BLaER1 treated with 17β-estradiol and CSF1 and Interleukin-3, amounts not matched to agents 10 nM and 100 nM (cell line): ENCODE data around the gene CDO1.

ENCODE experiments used
- H3K27ac ChIP-seq, 11 experiments: shearing (Covaris generic); formaldehyde crosslinking; 2 replicates each; pipeline ENCODE4 v1.8.1; 2022
- H3K27me3 ChIP-seq, 11 experiments: shearing (Covaris generic); formaldehyde crosslinking; 2 replicates each; pipeline ENCODE4 v1.8.1; 2022
- H3K36me3 ChIP-seq, 11 experiments: shearing (Covaris generic); formaldehyde crosslinking; 2 replicates each; pipeline ENCODE4 v1.8.1; 2022
- H3K4me1 ChIP-seq, 10 experiments: shearing (Covaris generic); formaldehyde crosslinking; 2 replicates each; pipeline ENCODE4 v1.8.1; 2022
- H3K4me2 ChIP-seq, 11 experiments: shearing (Covaris generic); formaldehyde crosslinking; 2 replicates each; pipeline ENCODE4 v1.8.1; 2022
- H3K4me3 ChIP-seq, 10 experiments: shearing (Covaris generic); formaldehyde crosslinking; 2 replicates each; pipeline ENCODE4 v1.8.1; 2022
- H3K9ac ChIP-seq, 11 experiments: shearing (Covaris generic); formaldehyde crosslinking; 2 replicates each; pipeline ENCODE4 v1.8.1; 2022
- H3K9me3 ChIP-seq, 11 experiments: shearing (Covaris generic); formaldehyde crosslinking; replicated peaks in 1 of 11; 2 replicates each; pipeline ENCODE4 v1.8.1; 2022
- H4K20me1 ChIP-seq, 11 experiments: shearing (Covaris generic); formaldehyde crosslinking; 2 replicates each; pipeline ENCODE4 v1.8.1; 2022
- Cebpa-rat ChIP-seq, 11 experiments: shearing (Covaris generic); IDR thresholded peaks; 2 replicates each; pipeline ENCODE4 v1.8.1; 2022

CDO1 gene

GRCh38 chr5:115816226-115817081 lies at the start of gene CDO1:
Gene CDO1, minus strand, starts transcription at chr5:115816659. Its CDS starts 262 bp downstream, at chr5:115816397.
- Histone ChIP-seq H4K20me1 (peaks cover 0 to 14% (median 0%) of the 10 kb centered on the region in 11 experiments; a peak in 7 of 22 replicates), H3K4me2 (peak within 1 kb of the TSS; percentile 56 to 92 (median 75)), H3K27me3 (peaks cover 48 to 65% (median 56%) of the 10 kb centered on the region in 11 experiments), H3K9me3 (peaks cover 20 to 35% (median 31%) of the 10 kb centered on the region in 11 experiments), H3K36me3 (no peaks in the 10 kb centered on the region), H3K4me3 (peak within 1 kb of the TSS; percentile 47 to 64 (median 52)), H3K9ac (no peak within 1 kb of the TSS), H3K4me1 (peaks cover 13 to 29% (median 16%) of the 10 kb centered on the region in 10 experiments; a peak in 18 of 20 replicates), H3K27ac (no peak within 1 kb of the TSS)
- no peak for TF ChIP-seq Cebpa-rat (IDR thresholded peaks at IDR 0.05)

DNA sequence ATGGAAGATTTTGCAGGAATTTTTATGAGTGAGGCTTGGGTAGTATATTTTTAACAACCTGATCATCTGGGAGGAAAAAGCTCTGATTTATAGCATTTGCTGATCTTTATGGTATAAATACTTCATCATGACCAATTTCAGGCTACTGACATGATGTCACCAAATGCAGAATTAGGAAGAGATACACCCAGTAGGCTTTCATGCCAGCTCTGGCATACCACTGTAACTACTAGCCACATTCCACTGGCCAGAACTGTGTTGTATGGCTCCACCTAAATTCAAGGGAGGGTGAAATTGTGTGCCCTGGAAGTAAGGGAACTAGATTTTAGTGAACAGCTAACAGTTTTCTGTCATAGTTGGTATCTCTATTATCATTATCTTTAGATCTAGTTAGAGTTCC lies 42.9 kb upstream of the CDO1 start:
- Histone ChIP-seq H3K9me3 (peaks cover 24 to 37% (median 30%) of the 10 kb centered on the region in 11 experiments), H3K27ac (no peak overlapping the region), H3K4me3 (no peak overlapping the region), H3K9ac (no peak overlapping the region), H3K4me1 (peaks cover 0 to 13% (median 0%) of the 10 kb centered on the region in 10 experiments; a peak in 4 of 20 replicates), H4K20me1 (peaks cover 0 to 84% (median 7%) of the 10 kb centered on the region in 11 experiments; a peak in 12 of 22 replicates), H3K27me3 (no peaks in the 10 kb centered on the region), H3K4me2 (no peak overlapping the region), H3K36me3 (peaks cover 0 to 11% (median 4%) of the 10 kb centered on the region in 11 experiments; a peak in 7 of 22 replicates)
- TF ChIP-seq Cebpa-rat (IDR thresholded peaks at IDR 0.05): no peak

DNA sequence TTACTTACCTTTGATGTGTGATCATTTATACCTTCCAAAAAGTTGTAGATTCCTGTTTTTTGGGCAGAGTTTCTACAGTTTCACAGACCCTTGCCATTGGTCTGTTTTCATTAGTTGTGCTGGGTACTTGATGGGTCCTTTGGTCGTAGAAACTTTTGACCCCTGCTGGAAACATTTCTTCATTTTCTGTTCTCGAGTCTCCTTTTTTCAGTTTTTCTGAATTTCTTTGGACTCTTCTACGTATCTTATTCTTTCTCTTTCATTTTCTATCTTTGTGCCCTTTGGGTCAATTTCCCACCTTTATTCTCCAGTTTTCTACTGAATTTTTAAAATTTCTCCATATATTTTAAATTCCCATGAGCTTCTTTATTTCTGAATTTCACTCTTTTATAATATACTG lies 41.9 kb upstream of the CDO1 start:
- no peak overlapping the region for H3K9ac ChIP-seq
- H3K27ac ChIP-seq: no peak overlapping the region
- H3K4me2 ChIP-seq: no peak overlapping the region
- no peak overlapping the region for H3K4me3 ChIP-seq
- H4K20me1 ChIP-seq: peaks cover 0 to 84% (median 7%) of the 10 kb centered on the region in 11 experiments; a peak in 12 of 22 replicates
- H3K27me3 ChIP-seq: no peaks in the 10 kb centered on the region
- TF ChIP-seq Cebpa-rat (IDR thresholded peaks at IDR 0.05): no peak
- H3K36me3 ChIP-seq: peaks cover 0 to 14% (median 8%) of the 10 kb centered on the region in 11 experiments; a peak in 12 of 22 replicates
- peaks cover 0 to 13% (median 0%) of the 10 kb centered on the region in 10 experiments; a peak in 4 of 20 replicates for H3K4me1 ChIP-seq
- peaks cover 25 to 36% (median 30%) of the 10 kb centered on the region in 11 experiments for H3K9me3 ChIP-seq

GRCh38 chr5:115857626-115858349 lies 41.3 kb upstream of the CDO1 start:
- peaks cover 0 to 19% (median 9%) of the 10 kb centered on the region in 11 experiments; a peak in 12 of 22 replicates for H3K36me3 ChIP-seq
- H3K27me3 ChIP-seq: no peaks in the 10 kb centered on the region
- H3K4me3 ChIP-seq: no peak overlapping the region
- no peak overlapping the region for H3K4me2 ChIP-seq
- H3K9me3 ChIP-seq: peaks cover 22 to 36% (median 28%) of the 10 kb centered on the region in 11 experiments
- H3K4me1 ChIP-seq: peaks cover 0 to 13% (median 0%) of the 10 kb centered on the region in 10 experiments; a peak in 4 of 20 replicates
- H3K9ac ChIP-seq: no peak overlapping the region
- TF ChIP-seq Cebpa-rat (IDR thresholded peaks at IDR 0.05): no peak
- peaks cover 0 to 82% (median 7%) of the 10 kb centered on the region in 11 experiments; a peak in 12 of 22 replicates for H4K20me1 ChIP-seq
- H3K27ac ChIP-seq: no peak overlapping the region

DNA sequence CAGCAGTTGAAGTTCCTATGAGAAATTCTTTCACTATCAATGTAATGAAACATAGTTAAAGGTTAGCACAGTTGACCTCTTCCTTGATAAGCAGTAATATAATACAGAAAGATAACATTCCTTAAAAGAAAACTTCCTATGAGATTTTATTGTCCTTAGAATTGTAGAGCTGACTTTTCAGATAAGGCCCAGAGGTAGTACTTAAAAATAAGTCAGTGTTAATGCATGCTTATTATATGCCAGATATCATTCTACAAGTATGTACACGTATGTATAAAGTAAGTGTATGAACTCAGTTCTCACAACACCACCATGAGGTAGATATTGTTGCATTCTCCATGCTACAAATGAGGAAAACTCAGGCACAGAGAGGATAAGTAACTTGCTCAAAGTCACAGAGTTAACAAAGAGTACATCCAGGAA lies 40.6 kb upstream of the CDO1 start:
- Histone ChIP-seq H3K4me1 (peaks cover 0 to 13% (median 0%) of the 10 kb centered on the region in 10 experiments; a peak in 4 of 20 replicates), H3K27me3 (no peaks in the 10 kb centered on the region), H3K9ac (no peak overlapping the region), H3K4me3 (no peak overlapping the region), H3K27ac (no peak overlapping the region), H3K36me3 (peaks cover 0 to 19% (median 9%) of the 10 kb centered on the region in 11 experiments; a peak in 11 of 22 replicates), H3K9me3 (peaks cover 16 to 29% (median 23%) of the 10 kb centered on the region in 11 experiments), H3K4me2 (no peak overlapping the region), H4K20me1 (peaks cover 0 to 86% (median 7%) of the 10 kb centered on the region in 11 experiments; a peak in 12 of 22 replicates)
- no peak for TF ChIP-seq Cebpa-rat (IDR thresholded peaks at IDR 0.05)

- Histone ChIP-seq H3K4me2 (no peak overlapping the region), H3K9me3 (peaks cover 9 to 19% (median 15%) of the 10 kb centered on the region in 11 experiments; a peak in 21 of 22 replicates), H3K9ac (no peak overlapping the region), H3K27me3 (no peaks in the 10 kb centered on the region), H3K27ac (no peak overlapping the region), H3K4me3 (no peak overlapping the region), H3K36me3 (peaks cover 0 to 12% (median 9%) of the 10 kb centered on the region in 11 experiments; a peak in 10 of 22 replicates), H3K4me1 (peaks cover 0 to 13% (median 0%) of the 10 kb centered on the region in 10 experiments; a peak in 4 of 20 replicates), H4K20me1 (peaks cover 0 to 85% (median 12%) of the 10 kb centered on the region in 11 experiments; a peak in 12 of 22 replicates)
- TF ChIP-seq Cebpa-rat (IDR thresholded peaks at IDR 0.05): no peak
These were observed 39.5 kb upstream of the CDO1 start for GRCh38 chr5:115855959-115856358.

DNA sequence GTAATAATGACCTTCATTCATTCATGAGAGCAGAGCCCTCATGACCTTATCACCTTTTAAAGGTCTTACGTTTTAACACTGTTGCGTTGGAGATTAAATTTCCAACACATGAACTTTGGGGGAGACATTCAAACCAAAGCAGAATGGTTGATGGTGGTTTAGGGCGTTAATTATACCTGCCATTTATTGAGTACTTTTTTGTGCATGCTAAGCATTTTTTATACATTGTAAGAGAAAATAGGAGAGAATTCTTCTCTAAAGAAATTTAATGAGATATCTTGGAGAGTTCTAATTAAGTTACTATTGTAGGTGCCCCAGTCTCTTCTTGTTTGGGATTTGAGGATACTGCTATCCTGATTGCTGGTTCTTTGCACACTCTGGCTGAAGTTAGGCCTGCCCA lies 37.7 kb upstream of the CDO1 start:
- Histone ChIP-seq H3K36me3 (peaks cover 0 to 12% (median 9%) of the 10 kb centered on the region in 11 experiments; a peak in 10 of 22 replicates), H3K9me3 (peaks cover 9 to 17% (median 15%) of the 10 kb centered on the region in 11 experiments; a peak in 21 of 22 replicates), H3K4me2 (no peak overlapping the region), H3K4me1 (peaks cover 0 to 13% (median 0%) of the 10 kb centered on the region in 10 experiments; a peak in 4 of 20 replicates), H3K4me3 (no peak overlapping the region), H4K20me1 (peaks cover 0 to 85% (median 19%) of the 10 kb centered on the region in 11 experiments; a peak in 17 of 22 replicates), H3K27ac (no peak overlapping the region), H3K9ac (no peak overlapping the region), H3K27me3 (no peaks in the 10 kb centered on the region)
- no peak for TF ChIP-seq Cebpa-rat (IDR thresholded peaks at IDR 0.05)

GRCh38 chr5:115850744-115851416 lies 34.4 kb upstream of the CDO1 start:
- H3K27me3 ChIP-seq: no peaks in the 10 kb centered on the region
- no peak overlapping the region for H3K27ac ChIP-seq
- H3K9ac ChIP-seq: no peak overlapping the region
- 0 out of 20 replicates have a peak, but pooled peaks cover 0 to 5% (median 0%) of the 10 kb centered on the region in 10 experiments for H3K4me1 ChIP-seq
- H3K36me3 ChIP-seq: peaks cover 0 to 12% (median 9%) of the 10 kb centered on the region in 11 experiments; a peak in 9 of 22 replicates
- TF ChIP-seq Cebpa-rat (IDR thresholded peaks at IDR 0.05): no peak
- peaks cover 0 to 88% (median 29%) of the 10 kb centered on the region in 11 experiments; a peak in 17 of 22 replicates for H4K20me1 ChIP-seq
- H3K4me3 ChIP-seq: no peak overlapping the region
- H3K9me3 ChIP-seq: peaks cover 9 to 17% (median 15%) of the 10 kb centered on the region in 11 experiments; a peak in 21 of 22 replicates
- no peak overlapping the region for H3K4me2 ChIP-seq
